RWPE2 (cell line): ENCODE measurements around the gene TMEM272.

Source experiments
- ATAC-seq: fragments of 200-7000 bp; cut with Tn5 transposase; 3 replicates; pipeline ENCODE4 v1.9.1; 2021; ENCODE audit warnings: low read depth
- DNase-seq: peaks from one replicate; pipeline ENCODE4 v3.0.0-alpha.2; 2020; ENCODE audit warnings: low spot score
- H3K27ac ChIP-seq: fragments of 450-650 bp; 2 replicates; pipeline ENCODE4 v1.5.1; 2017; ENCODE audit warnings: mild to moderate bottlenecking; ENCODE audit not compliant: poor library complexity, severe bottlenecking
- H3K27me3 ChIP-seq: fragments of 250-450 bp; sonication (Bioruptor Pico); 2 replicates; pipeline ENCODE4 v1.5.1; 2021; ENCODE audit warnings: mild to moderate bottlenecking, moderate library complexity; ENCODE audit not compliant: insufficient read depth, poor library complexity, severe bottlenecking
- H3K36me3 ChIP-seq: fragments of 250-450 bp; sonication (Bioruptor Pico); 2 replicates; pipeline ENCODE4 v1.5.1; 2020; ENCODE audit warnings: low read depth, mild to moderate bottlenecking, moderate library complexity
- H3K4me1 ChIP-seq: fragments of 250-450 bp; sonication (Bioruptor Pico); 2 replicates; pipeline ENCODE4 v1.5.1; 2021; ENCODE audit warnings: mild to moderate bottlenecking, moderate library complexity; ENCODE audit not compliant: insufficient read depth, poor library complexity, severe bottlenecking
- H3K4me3 ChIP-seq: fragments of 250-450 bp; sonication (Bioruptor Pico); 2 replicates; pipeline ENCODE4 v1.5.1; 2021; ENCODE audit warnings: mild to moderate bottlenecking, moderate library complexity; ENCODE audit not compliant: severe bottlenecking
- H3K9me3 ChIP-seq: fragments of 250-450 bp; sonication (Bioruptor Pico); 2 replicates; pipeline ENCODE4 v1.5.1; 2021; ENCODE audit warnings: mild to moderate bottlenecking, moderate library complexity; ENCODE audit not compliant: severe bottlenecking
- CTCF ChIP-seq: fragments of 450-650 bp; IDR thresholded peaks from one replicate; pipeline ENCODE4 v1.5.1; 2017; ENCODE audit warnings: mild to moderate bottlenecking, moderate library complexity; ENCODE audit not compliant: poor library complexity, severe bottlenecking

TMEM272 gene

GRCh38 chr13:51883226-51883600 lies 38.2 kb upstream of the TMEM272 start:
- no peaks in the 10 kb centered on the region for H3K9me3 ChIP-seq
- no peaks in the 10 kb centered on the region for H3K27me3 ChIP-seq
- no peak for TF ChIP-seq CTCF
- no peaks in the 10 kb centered on the region for H3K4me1 ChIP-seq
- H3K4me3 ChIP-seq, result no peak overlapping the region
- H3K36me3 ChIP-seq, result no peaks in the 10 kb centered on the region
- no peak for ATAC-seq
- DNase-seq, result no peak
- H3K27ac ChIP-seq, result no peak overlapping the region

GRCh38 chr13:51882570-51883225 lies 37.7 kb upstream of the TMEM272 start:
- Histone ChIP-seq H3K27ac (no peak overlapping the region), H3K4me3 (no peak overlapping the region), H3K36me3 (no peaks in the 10 kb centered on the region), H3K9me3 (no peaks in the 10 kb centered on the region), H3K27me3 (no peaks in the 10 kb centered on the region), H3K4me1 (no peaks in the 10 kb centered on the region)
- no peak for TF ChIP-seq CTCF
- no peak for DNase-seq
- ATAC-seq, result no peak

- no peak overlapping the region for H3K27ac ChIP-seq
- H3K4me1 ChIP-seq, result no peaks in the 10 kb centered on the region
- no peaks in the 10 kb centered on the region for H3K27me3 ChIP-seq
- no peaks in the 10 kb centered on the region for H3K9me3 ChIP-seq
- H3K4me3 ChIP-seq, result no peak overlapping the region
- no peak for DNase-seq
- TF ChIP-seq CTCF, result no peak
- ATAC-seq, result no peak
- H3K36me3 ChIP-seq, result no peaks in the 10 kb centered on the region
Observed at GRCh38 chr13:51881296-51881695, 36.3 kb upstream of the TMEM272 start.

GRCh38 chr13:51879133-51879532 lies 34.2 kb upstream of the TMEM272 start:
- TF ChIP-seq CTCF, result no peak
- DNase-seq, result no peak
- Histone ChIP-seq H3K36me3 (no peaks in the 10 kb centered on the region), H3K27me3 (no peaks in the 10 kb centered on the region), H3K9me3 (no peaks in the 10 kb centered on the region), H3K4me3 (no peak overlapping the region), H3K4me1 (no peaks in the 10 kb centered on the region), H3K27ac (no peak overlapping the region)
- ATAC-seq, result no peak

- no peak for DNase-seq
- no peak overlapping the region for H3K27ac ChIP-seq
- H3K9me3 ChIP-seq, result no peaks in the 10 kb centered on the region
- no peak for TF ChIP-seq CTCF
- no peaks in the 10 kb centered on the region for H3K36me3 ChIP-seq
- ATAC-seq, result no peak
- no peaks in the 10 kb centered on the region for H3K27me3 ChIP-seq
- H3K4me3 ChIP-seq, result no peak overlapping the region
- no peaks in the 10 kb centered on the region for H3K4me1 ChIP-seq
Observed at GRCh38 chr13:51874651-51875050, 29.7 kb upstream of the TMEM272 start.
